Measurements from ENCODE around the gene CDIPT.
"Not testable (repeated sequence)": the region's sequence is repeated elsewhere in the genome, so short reads cannot be mapped to it uniquely, and the experiment has no call there.

Gene CDIPT

DNA sequence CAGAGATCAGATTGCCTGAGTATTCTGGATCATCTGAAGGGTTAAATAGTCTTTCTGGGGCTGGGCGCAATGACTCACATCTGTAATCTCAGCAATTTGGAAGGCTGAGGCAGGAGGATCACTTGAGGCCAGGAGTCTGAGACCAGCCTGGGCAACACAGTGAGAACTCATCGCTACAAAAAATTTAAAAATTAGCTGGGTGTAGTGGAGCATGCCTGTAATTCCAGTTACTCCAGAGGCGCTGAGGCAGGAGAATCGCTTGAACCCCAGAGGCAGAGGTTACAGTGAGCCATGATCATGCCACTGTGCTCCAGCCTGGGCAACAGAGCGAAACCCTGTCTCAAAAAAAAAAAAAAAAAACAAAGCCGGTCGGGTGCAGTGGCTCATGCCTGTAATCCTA is 27.1 kb downstream of the CDIPT start:
- Histone ChIP-seq H3K4me3 (ENCODE audit: insufficient read depth, low read depth, low read length, poor library complexity, severe bottlenecking) (no peak overlapping the region), H3K27me3 (replicated peaks; ENCODE audit: control insufficient read depth, insufficient read depth, low read length, poor library complexity, severe bottlenecking) (no peaks in the 10 kb centered on the region), H3K4me1 (ENCODE audit: control insufficient read depth, insufficient read depth, low read length, poor library complexity, severe bottlenecking) (no peaks in the 10 kb centered on the region), H3K36me3 (ENCODE audit: control insufficient read depth, insufficient read depth, low read length) (peaks cover 80% of the 10 kb centered on the region), H3K27ac (ENCODE audit: insufficient read depth, low read length, poor library complexity, severe bottlenecking) (no peak overlapping the region), H3K9me3 (ENCODE audit: control insufficient read depth, low read length) (no peaks in the 10 kb centered on the region)
- no peak for DNase-seq

DNA sequence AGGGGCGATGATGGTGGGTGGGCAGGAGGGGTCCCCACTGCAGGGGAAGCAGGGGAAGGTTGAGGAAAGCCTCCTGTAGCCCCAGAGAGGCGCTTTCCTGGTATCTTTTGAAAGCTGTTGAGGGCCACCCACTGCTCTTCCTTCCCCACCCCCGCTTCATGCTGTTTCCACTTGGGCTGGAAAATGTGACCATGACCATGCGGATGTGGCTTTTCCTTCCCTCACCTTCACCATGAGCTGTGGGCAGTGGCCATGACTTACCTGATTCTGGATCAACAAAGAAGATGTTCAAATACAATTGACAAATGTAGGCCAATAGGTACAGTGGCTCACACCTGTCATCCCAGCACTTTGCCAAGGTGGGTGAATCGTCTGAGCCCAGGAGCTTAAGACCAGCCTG is 28.9 kb downstream of the CDIPT start:
- Histone ChIP-seq H3K4me3 (ENCODE audit: insufficient read depth, low read depth, low read length, poor library complexity, severe bottlenecking) (no peak overlapping the region), H3K9me3 (ENCODE audit: control insufficient read depth, low read length) (no peaks in the 10 kb centered on the region), H3K27me3 (replicated peaks; ENCODE audit: control insufficient read depth, insufficient read depth, low read length, poor library complexity, severe bottlenecking) (no peaks in the 10 kb centered on the region), H3K36me3 (ENCODE audit: control insufficient read depth, insufficient read depth, low read length) (peaks cover 78% of the 10 kb centered on the region), H3K4me1 (ENCODE audit: control insufficient read depth, insufficient read depth, low read length, poor library complexity, severe bottlenecking) (no peaks in the 10 kb centered on the region), H3K27ac (ENCODE audit: insufficient read depth, low read length, poor library complexity, severe bottlenecking) (no peak overlapping the region)
- DNase-seq: no peak

DNA sequence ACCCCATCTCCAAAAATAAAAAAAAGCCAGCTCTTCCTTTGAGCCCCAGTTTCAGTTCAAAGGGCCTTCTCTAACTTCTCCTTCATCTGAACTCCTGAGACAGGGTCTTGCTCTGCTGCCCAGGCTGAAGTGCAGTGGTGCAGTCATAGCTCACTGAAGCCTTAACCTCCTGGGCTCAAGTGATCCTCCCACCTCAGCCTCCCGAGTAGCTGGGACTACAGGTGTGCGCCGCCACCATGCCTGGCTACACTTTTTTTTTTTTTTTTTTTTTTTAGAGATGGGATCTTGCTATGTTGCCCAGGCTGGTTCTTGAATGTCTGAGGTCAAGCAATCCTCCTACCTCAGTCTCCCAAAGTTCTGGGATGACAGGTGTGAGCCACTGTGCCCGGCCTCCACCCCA is 29.8 kb downstream of the CDIPT start:
- H3K4me3 ChIP-seq (ENCODE audit: insufficient read depth, low read depth, low read length, poor library complexity, severe bottlenecking); DNase-seq; H3K27ac ChIP-seq (ENCODE audit: insufficient read depth, low read length, poor library complexity, severe bottlenecking); H3K9me3 ChIP-seq (ENCODE audit: control insufficient read depth, low read length); H3K27me3 ChIP-seq (replicated peaks; ENCODE audit: control insufficient read depth, insufficient read depth, low read length, poor library complexity, severe bottlenecking); H3K4me1 ChIP-seq (ENCODE audit: control insufficient read depth, insufficient read depth, low read length, poor library complexity, severe bottlenecking): not testable (repeated sequence)
- peaks cover 71% of the 10 kb centered on the region for H3K36me3 ChIP-seq (ENCODE audit: control insufficient read depth, insufficient read depth, low read length)

DNA sequence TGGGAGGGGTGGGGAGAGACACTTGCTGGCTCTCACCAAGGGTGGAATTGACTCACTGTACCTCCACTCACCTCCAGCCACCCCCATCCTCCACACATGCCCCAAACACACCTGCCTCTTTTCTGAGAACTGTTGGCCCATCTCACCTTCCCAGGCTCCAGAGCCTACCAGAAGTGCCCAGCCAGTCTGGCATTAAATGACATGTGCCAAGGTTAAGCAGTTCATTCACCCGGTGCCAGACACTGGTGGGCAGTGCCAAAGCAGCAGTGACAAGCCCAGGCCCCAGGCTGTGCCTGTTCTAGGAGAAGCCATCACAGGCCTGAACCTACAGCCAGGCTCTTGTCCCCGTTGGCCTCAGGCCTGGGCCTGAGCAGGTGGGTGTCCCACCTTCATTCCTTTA is 31.5 kb downstream of the CDIPT start:
- no peak overlapping the region for H3K4me3 ChIP-seq (ENCODE audit: insufficient read depth, low read depth, low read length, poor library complexity, severe bottlenecking)
- no peaks in the 10 kb centered on the region for H3K9me3 ChIP-seq (ENCODE audit: control insufficient read depth, low read length)
- peaks cover 54% of the 10 kb centered on the region for H3K36me3 ChIP-seq (ENCODE audit: control insufficient read depth, insufficient read depth, low read length)
- H3K27me3 ChIP-seq (replicated peaks; ENCODE audit: control insufficient read depth, insufficient read depth, low read length, poor library complexity, severe bottlenecking): no peaks in the 10 kb centered on the region
- H3K27ac ChIP-seq (ENCODE audit: insufficient read depth, low read length, poor library complexity, severe bottlenecking): no peak overlapping the region
- no peak for DNase-seq
- H3K4me1 ChIP-seq (ENCODE audit: control insufficient read depth, insufficient read depth, low read length, poor library complexity, severe bottlenecking): peaks cover 17% of the 10 kb centered on the region

DNA sequence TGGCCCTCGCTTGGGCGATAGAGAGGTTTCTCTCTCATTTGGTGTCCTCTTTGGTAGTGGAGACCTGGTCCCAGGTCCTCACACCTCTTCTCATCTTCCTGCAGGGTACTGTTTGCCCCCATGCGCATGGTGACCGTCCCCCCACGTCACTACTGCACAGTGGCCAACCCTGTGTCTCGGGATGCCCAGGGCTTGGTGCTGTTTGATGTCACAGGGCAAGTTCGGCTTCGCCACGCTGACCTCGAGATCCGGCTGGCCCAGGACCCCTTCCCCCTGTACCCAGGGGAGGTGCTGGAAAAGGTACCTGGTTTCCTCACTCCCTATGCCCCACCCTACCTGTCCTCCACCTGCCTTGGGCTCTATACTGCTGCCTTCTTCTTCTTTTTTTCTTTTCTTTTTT is 32.3 kb downstream of the CDIPT start:
- Histone ChIP-seq H3K4me3 (ENCODE audit: insufficient read depth, low read depth, low read length, poor library complexity, severe bottlenecking) (no peak overlapping the region), H3K36me3 (ENCODE audit: control insufficient read depth, insufficient read depth, low read length) (peaks cover 49% of the 10 kb centered on the region), H3K27ac (ENCODE audit: insufficient read depth, low read length, poor library complexity, severe bottlenecking) (no peak overlapping the region), H3K4me1 (ENCODE audit: control insufficient read depth, insufficient read depth, low read length, poor library complexity, severe bottlenecking) (peaks cover 22% of the 10 kb centered on the region), H3K9me3 (ENCODE audit: control insufficient read depth, low read length) (no peaks in the 10 kb centered on the region), H3K27me3 (replicated peaks; ENCODE audit: control insufficient read depth, insufficient read depth, low read length, poor library complexity, severe bottlenecking) (no peaks in the 10 kb centered on the region)
- no peak for DNase-seq

DNA sequence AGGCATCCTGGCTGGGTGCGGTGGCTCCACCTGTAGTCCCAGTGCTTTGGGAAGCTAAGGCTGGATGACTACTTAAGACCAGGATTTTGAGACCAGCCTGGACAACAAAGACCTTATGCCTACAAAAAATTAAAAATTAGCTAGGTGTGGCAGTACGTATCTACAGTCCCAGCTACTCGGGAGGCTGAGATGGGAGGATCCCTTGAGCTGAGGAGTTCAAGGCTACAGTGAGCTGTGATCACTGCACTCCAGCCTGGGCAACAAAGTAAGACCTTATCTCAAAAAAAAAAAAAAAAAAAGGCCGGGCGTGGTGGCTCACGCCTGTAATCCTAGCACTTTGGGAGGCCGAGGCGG is 36.7 kb downstream of the CDIPT start:
- Histone ChIP-seq H3K27me3 (replicated peaks; ENCODE audit: control insufficient read depth, insufficient read depth, low read length, poor library complexity, severe bottlenecking) (no peaks in the 10 kb centered on the region), H3K4me3 (ENCODE audit: insufficient read depth, low read depth, low read length, poor library complexity, severe bottlenecking) (peak overlapping the region; percentile 15), H3K36me3 (ENCODE audit: control insufficient read depth, insufficient read depth, low read length) (peaks cover 18% of the 10 kb centered on the region), H3K27ac (ENCODE audit: insufficient read depth, low read length, poor library complexity, severe bottlenecking) (no peak overlapping the region), H3K4me1 (ENCODE audit: control insufficient read depth, insufficient read depth, low read length, poor library complexity, severe bottlenecking) (peaks cover 58% of the 10 kb centered on the region), H3K9me3 (ENCODE audit: control insufficient read depth, low read length) (no peaks in the 10 kb centered on the region)
- DNase-seq: no peak

DNA sequence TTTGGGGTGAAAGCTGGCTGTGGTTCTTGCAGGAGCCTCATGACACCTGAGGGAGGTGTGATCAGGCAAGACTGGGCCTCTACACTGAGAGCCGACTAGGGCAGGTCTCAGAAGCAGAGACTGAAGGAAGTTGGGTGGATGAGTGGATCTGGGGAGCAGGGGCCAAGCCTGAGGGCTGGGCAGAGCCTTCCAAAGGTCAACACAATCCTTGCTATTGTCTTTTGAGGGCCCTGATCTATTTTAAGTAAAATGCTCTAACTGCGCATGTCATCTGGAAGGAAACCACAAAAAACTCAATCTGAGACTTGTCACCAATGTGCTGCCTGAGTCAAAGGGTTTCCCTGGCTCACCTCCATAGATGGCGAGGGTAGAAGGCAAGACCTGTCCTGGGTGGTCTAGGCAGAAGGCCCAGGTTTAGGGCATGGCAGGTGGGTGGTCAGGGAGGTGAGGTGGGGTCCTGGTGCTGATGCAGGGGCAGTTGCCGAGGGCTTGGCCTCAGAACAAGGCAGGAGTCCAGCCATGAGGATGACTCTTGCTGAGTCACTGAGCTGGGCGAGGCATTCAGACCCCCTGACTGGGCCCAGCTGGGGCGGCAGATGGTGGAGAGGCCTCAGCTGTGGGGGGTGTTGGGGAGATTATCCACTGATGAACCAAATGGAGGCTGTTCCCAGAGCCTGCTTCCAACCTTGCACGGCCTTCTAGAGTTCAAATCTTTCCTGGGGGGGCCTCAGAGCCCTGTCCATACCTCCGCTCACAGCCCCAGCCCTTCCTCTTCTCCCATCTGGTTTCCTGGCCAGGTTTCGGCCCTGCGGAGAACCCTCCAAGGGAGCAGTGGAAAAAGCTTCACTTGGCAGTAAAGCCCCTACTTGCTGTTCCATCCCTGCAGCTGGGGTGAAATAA is 37.6 kb downstream of the CDIPT start:
- Histone ChIP-seq H3K27ac (ENCODE audit: insufficient read depth, low read length, poor library complexity, severe bottlenecking) (peak overlapping the region; percentile 48), H3K36me3 (ENCODE audit: control insufficient read depth, insufficient read depth, low read length) (peaks cover 9% of the 10 kb centered on the region), H3K4me1 (ENCODE audit: control insufficient read depth, insufficient read depth, low read length, poor library complexity, severe bottlenecking) (peaks cover 68% of the 10 kb centered on the region), H3K27me3 (replicated peaks; ENCODE audit: control insufficient read depth, insufficient read depth, low read length, poor library complexity, severe bottlenecking) (no peaks in the 10 kb centered on the region), H3K9me3 (ENCODE audit: control insufficient read depth, low read length) (no peaks in the 10 kb centered on the region), H3K4me3 (ENCODE audit: insufficient read depth, low read depth, low read length, poor library complexity, severe bottlenecking) (no peak overlapping the region)
- DNase-seq: no peak

DNA sequence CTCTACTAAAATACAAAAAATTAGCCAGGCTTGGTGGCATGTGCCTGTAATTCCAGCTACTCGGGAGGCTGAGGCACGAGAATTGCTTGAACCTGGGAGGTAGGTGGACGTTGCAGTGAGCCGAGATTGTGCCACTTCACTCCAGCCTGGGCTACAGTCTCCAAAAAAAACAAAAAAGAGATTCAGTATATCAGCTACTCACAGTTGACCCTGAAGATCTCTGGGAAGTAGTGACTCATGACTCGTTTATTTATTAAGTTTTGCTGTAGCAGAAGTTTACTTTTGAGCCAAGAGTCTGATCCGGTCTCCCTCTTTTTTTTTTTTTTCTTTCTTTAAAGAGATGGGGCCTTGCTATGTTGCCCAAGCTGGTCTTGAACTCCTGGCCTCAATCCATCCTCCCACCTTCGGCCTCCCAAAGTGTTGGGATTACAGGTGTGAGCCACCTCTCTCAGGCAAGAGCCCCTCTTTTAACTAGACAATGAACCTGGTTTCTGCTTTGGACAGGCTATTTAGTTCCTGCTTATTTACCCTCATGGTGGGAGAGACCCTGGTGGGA is 38.4 kb downstream of the CDIPT start:
- no peak for DNase-seq
- no peaks in the 10 kb centered on the region for H3K27me3 ChIP-seq (replicated peaks; ENCODE audit: control insufficient read depth, insufficient read depth, low read length, poor library complexity, severe bottlenecking)
- peaks cover 5% of the 10 kb centered on the region for H3K36me3 ChIP-seq (ENCODE audit: control insufficient read depth, insufficient read depth, low read length)
- H3K9me3 ChIP-seq (ENCODE audit: control insufficient read depth, low read length): no peaks in the 10 kb centered on the region
- no peak overlapping the region for H3K4me3 ChIP-seq (ENCODE audit: insufficient read depth, low read depth, low read length, poor library complexity, severe bottlenecking)
- H3K4me1 ChIP-seq (ENCODE audit: control insufficient read depth, insufficient read depth, low read length, poor library complexity, severe bottlenecking): peaks cover 75% of the 10 kb centered on the region
- H3K27ac ChIP-seq (ENCODE audit: insufficient read depth, low read length, poor library complexity, severe bottlenecking): peak overlapping the region; percentile 48

DNA sequence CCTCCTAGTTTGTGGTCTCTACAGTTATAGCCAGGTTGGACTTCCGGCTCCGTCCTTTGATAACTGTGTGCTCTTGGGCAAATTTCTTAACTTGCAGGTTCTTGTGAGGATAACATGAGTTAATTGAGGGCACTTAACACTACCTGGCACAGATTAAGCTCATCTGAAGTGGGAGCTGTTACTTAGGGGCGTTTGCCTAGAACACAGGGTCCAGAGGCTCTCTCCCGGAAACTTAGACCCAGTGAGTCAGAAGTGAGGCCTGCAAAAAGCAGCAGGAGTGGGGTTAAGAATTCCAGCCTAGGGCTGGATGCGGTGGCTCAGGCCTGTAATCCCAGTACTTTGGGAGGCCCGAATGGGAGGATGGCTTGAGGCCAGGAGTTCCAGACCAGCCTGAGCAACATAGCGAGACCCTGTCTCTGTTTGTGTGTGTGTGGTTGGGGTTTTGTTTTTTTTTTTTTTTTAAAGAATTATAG is 41.3 kb downstream of the CDIPT start:
- DNase-seq: no peak
- Histone ChIP-seq H3K4me3 (ENCODE audit: insufficient read depth, low read depth, low read length, poor library complexity, severe bottlenecking) (peak overlapping the region; percentile 57), H3K9me3 (ENCODE audit: control insufficient read depth, low read length) (no peaks in the 10 kb centered on the region), H3K4me1 (ENCODE audit: control insufficient read depth, insufficient read depth, low read length, poor library complexity, severe bottlenecking) (peaks cover 73% of the 10 kb centered on the region), H3K36me3 (ENCODE audit: control insufficient read depth, insufficient read depth, low read length) (peaks cover 13% of the 10 kb centered on the region), H3K27me3 (replicated peaks; ENCODE audit: control insufficient read depth, insufficient read depth, low read length, poor library complexity, severe bottlenecking) (no peaks in the 10 kb centered on the region), H3K27ac (ENCODE audit: insufficient read depth, low read length, poor library complexity, severe bottlenecking) (peak overlapping the region; percentile 87)
